Activated naive CD4-positive, alpha-beta T cell treated with anti-CD3 and anti-CD28 coated beads, Interleukin-2, amount 50 U/mL, for 24 hours (primary cell): Measurements from ENCODE around the gene ATG101.

Source experiments
- H3K27ac Mint-ChIP-seq: one replicate; pipeline ENCODE4 v1.8.0; 2021; ENCODE audit warnings: mild to moderate bottlenecking, mixed read lengths
- H3K27me3 Mint-ChIP-seq: one replicate; pipeline ENCODE4 v1.8.0; 2021; ENCODE audit warnings: mixed read lengths
- H3K36me3 Mint-ChIP-seq: one replicate; pipeline ENCODE4 v1.8.0; 2021; ENCODE audit warnings: mixed read lengths
- H3K4me1 Mint-ChIP-seq: one replicate; pipeline ENCODE4 v1.8.0; 2021; ENCODE audit warnings: mixed read lengths
- H3K4me3 Mint-ChIP-seq: one replicate; pipeline ENCODE4 v1.8.0; 2021; ENCODE audit warnings: mild to moderate bottlenecking, mixed read lengths
- H3K9me3 Mint-ChIP-seq: one replicate; pipeline ENCODE4 v1.8.0; 2021; ENCODE audit warnings: mixed read lengths

Gene ATG101

GRCh38 chr12:52079576-52080402 is 10.0 kb downstream of the ATG101 start, which contains the start of gene SMIM41:
SMIM41 (plus strand) TSS chr12:52079704; CDS start chr12:52079780, 76 bp downstream.
- no peak within 1 kb of the TSS for H3K27ac Mint-ChIP-seq
- no peaks in the 10 kb centered on the region for H3K9me3 Mint-ChIP-seq
- H3K36me3 Mint-ChIP-seq, result peaks cover 6% of the 10 kb centered on the region
- H3K27me3 Mint-ChIP-seq, result no peaks in the 10 kb centered on the region
- H3K4me3 Mint-ChIP-seq, result no peak within 1 kb of the TSS
- H3K4me1 Mint-ChIP-seq, result peaks cover 31% of the 10 kb centered on the region

GRCh38 chr12:52080403-52081251 is 10.8 kb downstream of the ATG101 start:
- H3K27ac Mint-ChIP-seq, result no peak overlapping the region
- peaks cover 6% of the 10 kb centered on the region for H3K36me3 Mint-ChIP-seq
- no peaks in the 10 kb centered on the region for H3K9me3 Mint-ChIP-seq
- no peak overlapping the region for H3K4me3 Mint-ChIP-seq
- H3K4me1 Mint-ChIP-seq, result peaks cover 28% of the 10 kb centered on the region
- H3K27me3 Mint-ChIP-seq, result no peaks in the 10 kb centered on the region

- H3K9me3 Mint-ChIP-seq, result no peaks in the 10 kb centered on the region
- peaks cover 6% of the 10 kb centered on the region for H3K36me3 Mint-ChIP-seq
- peaks cover 23% of the 10 kb centered on the region for H3K4me1 Mint-ChIP-seq
- H3K27me3 Mint-ChIP-seq, result no peaks in the 10 kb centered on the region
- H3K27ac Mint-ChIP-seq, result no peak overlapping the region
- no peak overlapping the region for H3K4me3 Mint-ChIP-seq
These were observed 11.5 kb downstream of the ATG101 start for GRCh38 chr12:52081263-52081733.

- peaks cover 22% of the 10 kb centered on the region for H3K4me1 Mint-ChIP-seq
These were observed 12.4 kb downstream of the ATG101 start for GRCh38 chr12:52082026-52082668.

GRCh38 chr12:52082669-52082987 is 12.8 kb downstream of the ATG101 start:
- H3K27me3 Mint-ChIP-seq, result no peaks in the 10 kb centered on the region
- H3K9me3 Mint-ChIP-seq, result no peaks in the 10 kb centered on the region
- H3K36me3 Mint-ChIP-seq, result peaks cover 5% of the 10 kb centered on the region
- H3K27ac Mint-ChIP-seq, result no peak overlapping the region
- H3K4me3 Mint-ChIP-seq, result no peak overlapping the region
- peaks cover 22% of the 10 kb centered on the region for H3K4me1 Mint-ChIP-seq

More at GRCh38 chr12:52082026-52082668, 12.4 kb downstream of the ATG101 start:
- Mint-ChIP-seq H3K9me3 (no peaks in the 10 kb centered on the region), H3K4me3 (no peak overlapping the region), H3K36me3 (peaks cover 6% of the 10 kb centered on the region), H3K27ac (no peak overlapping the region), H3K27me3 (no peaks in the 10 kb centered on the region)

GRCh38 chr12:52082988-52083637 is 13.3 kb downstream of the ATG101 start:
- H3K9me3 Mint-ChIP-seq, result no peaks in the 10 kb centered on the region
- H3K4me1 Mint-ChIP-seq, result peaks cover 17% of the 10 kb centered on the region
- no peak overlapping the region for H3K4me3 Mint-ChIP-seq
- peak overlapping the region; percentile 5 for H3K27ac Mint-ChIP-seq
- peaks cover 2% of the 10 kb centered on the region for H3K36me3 Mint-ChIP-seq
- peaks cover 3% of the 10 kb centered on the region for H3K27me3 Mint-ChIP-seq

- H3K27me3 Mint-ChIP-seq, result peaks cover 3% of the 10 kb centered on the region
- H3K27ac Mint-ChIP-seq, result peak overlapping the region; percentile 42
- H3K36me3 Mint-ChIP-seq, result peaks cover 2% of the 10 kb centered on the region
- H3K4me3 Mint-ChIP-seq, result no peak overlapping the region
- no peaks in the 10 kb centered on the region for H3K9me3 Mint-ChIP-seq
- peaks cover 16% of the 10 kb centered on the region for H3K4me1 Mint-ChIP-seq
These were observed 13.8 kb downstream of the ATG101 start for GRCh38 chr12:52083638-52083996.

- Mint-ChIP-seq H3K27me3 (peaks cover 4% of the 10 kb centered on the region), H3K4me1 (peaks cover 16% of the 10 kb centered on the region), H3K27ac (no peak overlapping the region), H3K4me3 (no peak overlapping the region), H3K36me3 (no peaks in the 10 kb centered on the region), H3K9me3 (no peaks in the 10 kb centered on the region)
These were observed 14.9 kb downstream of the ATG101 start for GRCh38 chr12:52084491-52085231.

- Mint-ChIP-seq H3K4me3 (no peak overlapping the region), H3K36me3 (no peaks in the 10 kb centered on the region), H3K4me1 (peaks cover 16% of the 10 kb centered on the region), H3K9me3 (no peaks in the 10 kb centered on the region), H3K27ac (no peak overlapping the region), H3K27me3 (peaks cover 8% of the 10 kb centered on the region)
These were observed 16.0 kb downstream of the ATG101 start for GRCh38 chr12:52085682-52086180.

- peaks cover 15% of the 10 kb centered on the region for H3K27me3 Mint-ChIP-seq
- no peaks in the 10 kb centered on the region for H3K36me3 Mint-ChIP-seq
- no peaks in the 10 kb centered on the region for H3K9me3 Mint-ChIP-seq
- H3K4me1 Mint-ChIP-seq, result peaks cover 16% of the 10 kb centered on the region
- no peak overlapping the region for H3K27ac Mint-ChIP-seq
- no peak overlapping the region for H3K4me3 Mint-ChIP-seq
These were observed 16.6 kb downstream of the ATG101 start for GRCh38 chr12:52086366-52086765.

GRCh38 chr12:52086944-52087835 is 17.4 kb downstream of the ATG101 start:
- Mint-ChIP-seq H3K9me3 (no peaks in the 10 kb centered on the region), H3K27me3 (peaks cover 18% of the 10 kb centered on the region), H3K27ac (no peak overlapping the region)

GRCh38 chr12:52087961-52088820 is 18.4 kb downstream of the ATG101 start:
- H3K27me3 Mint-ChIP-seq, result peaks cover 18% of the 10 kb centered on the region
- H3K9me3 Mint-ChIP-seq, result no peaks in the 10 kb centered on the region
- H3K36me3 Mint-ChIP-seq, result no peaks in the 10 kb centered on the region
- H3K27ac Mint-ChIP-seq, result peak overlapping the region; percentile 37
- peaks cover 4% of the 10 kb centered on the region for H3K4me1 Mint-ChIP-seq
- no peak overlapping the region for H3K4me3 Mint-ChIP-seq

More at GRCh38 chr12:52086944-52087835, 17.4 kb downstream of the ATG101 start:
- Mint-ChIP-seq H3K4me3 (no peak overlapping the region), H3K36me3 (no peaks in the 10 kb centered on the region), H3K4me1 (peaks cover 8% of the 10 kb centered on the region)

- H3K9me3 Mint-ChIP-seq, result no peaks in the 10 kb centered on the region
- no peak overlapping the region for H3K4me3 Mint-ChIP-seq
- no peaks in the 10 kb centered on the region for H3K36me3 Mint-ChIP-seq
- no peaks in the 10 kb centered on the region for H3K4me1 Mint-ChIP-seq
- peak overlapping the region; percentile 17 for H3K27ac Mint-ChIP-seq
- H3K27me3 Mint-ChIP-seq, result peaks cover 22% of the 10 kb centered on the region
These were observed 19.7 kb downstream of the ATG101 start for GRCh38 chr12:52089491-52089890.
